Stimulated activated CD4-positive, alpha-beta T cell treated with anti-CD3 and anti-CD28 coated beads, Interleukin-2, amount 100 ng/mL, for 24 hours (primary cell): Measurements from ENCODE around the gene CGREF1.
"Not testable (repeated sequence)": the region's sequence is repeated elsewhere in the genome, so short reads cannot be mapped to it uniquely, and the experiment has no call there.

ENCODE experiments used
- DNase-seq, 2 donors: peaks; one replicate each; pipeline ENCODE4 v3.0.0-alpha.2; 2020

The CGREF1 gene

DNA sequence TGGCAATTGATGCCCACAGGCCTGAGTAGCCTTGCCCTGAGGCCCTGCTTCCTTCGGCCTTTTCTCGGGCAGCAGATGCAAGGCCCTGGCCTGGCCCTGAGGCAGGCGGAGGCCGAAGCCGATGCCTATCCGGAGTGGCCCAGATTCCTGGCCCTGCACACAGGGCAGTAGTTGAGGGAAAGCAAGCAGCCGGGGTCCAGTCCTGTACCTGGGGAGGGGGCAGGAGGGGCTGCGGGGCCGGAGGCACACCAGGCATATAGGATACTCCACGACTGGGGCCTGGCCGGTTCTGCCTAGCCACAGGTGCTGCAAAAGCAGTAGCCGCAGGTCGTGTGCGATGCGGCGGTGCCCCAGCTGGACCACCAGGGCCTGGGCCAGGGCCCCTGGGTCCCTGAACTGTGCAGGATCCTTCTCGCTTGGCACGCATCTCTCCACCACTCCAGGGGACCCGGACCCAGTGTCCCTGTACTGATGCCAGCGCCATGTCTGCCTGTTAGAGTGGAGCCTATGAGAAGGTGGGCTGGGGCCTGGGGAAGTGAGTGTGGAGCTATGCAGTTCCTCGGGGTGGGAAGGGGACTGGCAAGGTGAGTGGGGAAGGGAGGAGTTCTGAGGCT lies 18.5 kb upstream of the CGREF1 start:
- no peak for DNase-seq

GRCh38 chr2:27136751-27137150 lies 17.8 kb upstream of the CGREF1 start:
- DNase-seq, result no peak

DNA sequence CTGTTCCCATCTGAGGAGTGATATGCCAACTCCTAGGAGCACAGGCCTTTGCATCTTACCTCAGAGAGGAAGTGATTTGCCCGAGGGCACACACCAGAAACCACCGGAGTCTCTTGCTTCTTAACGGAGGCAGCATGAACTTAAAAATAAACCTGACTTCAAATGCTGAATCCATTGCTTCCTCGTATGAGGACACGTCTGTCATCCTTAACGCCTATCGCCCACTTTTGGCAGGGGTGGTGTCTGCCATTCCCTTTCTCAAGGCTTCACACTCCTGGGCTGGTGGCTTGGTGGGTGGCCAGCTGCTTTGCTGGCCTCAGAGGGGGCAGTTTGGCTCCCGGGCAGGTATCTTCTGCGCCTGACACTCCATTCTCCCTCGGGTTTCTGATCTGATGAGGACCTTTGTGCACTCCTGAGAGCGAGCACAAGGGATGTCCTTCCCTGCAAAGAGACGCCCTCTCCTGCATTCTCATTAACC lies 16.6 kb upstream of the CGREF1 start:
- no peak for DNase-seq

DNA sequence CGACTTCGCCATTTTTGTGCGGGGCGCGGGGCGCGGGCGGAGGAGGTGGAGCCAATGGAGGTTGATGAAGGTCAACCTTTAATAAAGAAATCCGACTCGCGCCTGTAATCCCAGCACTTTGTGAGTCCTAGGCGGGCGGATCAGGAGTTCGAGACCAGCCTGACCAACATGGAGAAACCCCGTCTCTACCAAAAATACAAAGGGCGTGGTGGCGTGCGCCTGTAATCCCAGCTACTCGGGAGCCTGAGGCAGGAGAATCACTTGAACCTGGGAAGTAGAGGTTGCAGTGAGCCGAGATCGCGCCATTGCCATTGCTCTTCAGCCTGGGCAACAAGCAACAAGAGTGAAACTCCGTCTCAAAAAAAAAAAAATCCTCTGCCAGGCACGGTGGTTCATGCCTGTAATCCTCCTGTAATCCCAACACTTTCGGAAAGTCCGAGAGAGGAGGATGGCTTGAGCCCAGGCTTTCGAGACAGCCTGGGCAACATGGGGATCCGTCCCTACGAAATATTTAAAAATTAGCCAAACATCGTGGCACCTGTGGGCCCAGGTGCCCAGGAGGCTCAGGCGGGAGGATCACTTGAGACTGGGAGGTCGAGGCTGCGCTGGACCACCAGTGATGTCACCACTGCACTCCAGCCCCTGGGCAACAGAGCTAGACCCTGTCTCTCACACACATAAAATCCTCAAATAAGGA lies 16.0 kb upstream of the CGREF1 start:
- no peak for DNase-seq

DNA sequence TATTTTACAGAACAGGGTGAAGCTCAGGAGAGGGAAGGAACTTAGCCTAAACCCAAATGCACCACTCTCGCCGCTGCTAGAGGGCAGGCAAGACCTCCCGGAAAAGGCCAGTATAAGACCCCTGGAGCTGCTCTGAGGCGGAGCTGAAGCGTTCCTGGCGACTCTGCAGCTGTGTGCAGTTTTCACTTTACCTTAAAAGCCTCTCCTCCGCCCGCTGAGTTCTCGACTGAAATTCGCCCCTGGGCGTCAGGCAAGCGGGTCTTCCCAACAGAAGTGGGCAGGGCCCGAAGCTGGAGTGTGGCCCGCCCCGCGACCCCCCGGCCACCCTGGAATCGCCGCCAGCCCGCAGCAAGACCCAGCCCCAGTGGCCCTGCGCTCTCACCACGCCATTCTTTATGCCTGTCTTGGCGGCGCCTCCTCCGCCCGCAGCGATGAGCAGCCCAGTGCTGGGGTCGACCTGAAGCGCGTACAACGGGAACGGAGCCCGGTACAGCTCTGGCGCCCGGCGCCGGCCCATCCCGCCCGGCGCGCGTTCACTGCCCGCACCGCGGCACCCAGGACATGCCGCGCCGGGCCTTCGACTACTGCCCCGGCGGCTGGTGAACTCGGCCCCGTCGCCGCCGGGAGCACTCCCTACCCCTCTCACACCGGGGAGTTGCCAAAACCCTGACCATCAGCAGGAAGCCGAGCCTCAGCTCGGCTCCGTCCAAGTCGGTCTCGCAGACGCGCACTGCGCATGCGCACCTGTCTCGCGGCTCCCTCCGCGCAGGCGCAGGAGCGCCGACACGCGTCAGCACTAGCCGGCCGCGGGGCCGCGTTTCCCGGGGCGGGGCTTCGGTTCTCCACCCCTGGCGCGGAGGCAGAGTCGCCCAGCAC lies 15.2 kb upstream of the CGREF1 start, which contains the start of gene PREB:
PREB (minus strand) TSS at position 732 of the 876 bp plus-strand sequence; CDS start at position 517, 215 bp downstream.
- peak; percentile 99 for DNase-seq

GRCh38 chr2:27133195-27133875 lies 14.4 kb upstream of the CGREF1 start:
- peak; percentile 31 to 48 for DNase-seq

DNA sequence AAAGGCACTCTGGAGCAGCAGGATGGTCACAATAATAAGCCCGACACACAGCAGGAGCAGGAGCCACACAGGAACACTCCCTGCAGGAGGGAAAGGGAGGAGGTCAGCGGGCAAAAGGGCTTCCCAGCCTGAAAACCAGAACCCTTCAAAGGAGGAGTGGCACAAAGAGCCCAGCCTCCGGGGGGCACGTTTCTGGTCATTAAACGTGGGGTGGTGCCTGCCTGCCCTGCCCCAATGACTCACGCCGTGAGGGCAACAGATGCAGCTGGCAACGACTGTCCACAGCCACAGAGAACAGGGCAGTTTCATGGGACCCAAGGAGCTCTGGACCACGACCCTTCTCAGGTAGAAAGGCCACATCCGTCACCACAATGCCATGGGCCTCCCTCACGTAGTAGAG lies 12.5 kb upstream of the CGREF1 start:
- DNase-seq, result no peak

DNA sequence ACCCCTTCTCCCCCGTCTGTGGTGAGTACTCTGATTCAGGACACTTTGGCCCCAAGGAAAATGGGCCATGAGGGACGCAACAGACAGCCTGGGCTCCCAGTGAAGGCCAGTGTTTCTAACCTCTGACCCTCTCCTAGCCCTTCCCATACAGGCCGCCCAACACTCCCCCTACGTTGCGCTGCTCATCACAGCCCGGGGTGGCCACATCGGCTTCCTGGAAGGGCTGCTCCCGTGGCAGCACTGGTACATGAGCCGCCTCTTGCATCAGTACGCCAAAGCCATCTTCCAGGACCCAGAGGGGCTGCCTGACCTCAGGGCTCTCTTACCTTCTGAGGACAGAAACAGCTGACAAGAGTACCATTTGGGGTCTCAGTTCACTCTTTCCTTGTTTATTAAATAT lies 11.5 kb upstream of the CGREF1 start:
- no peak for DNase-seq

- no peak for DNase-seq
These were observed 10.0 kb upstream of the CGREF1 start for GRCh38 chr2:27128668-27129571.

DNA sequence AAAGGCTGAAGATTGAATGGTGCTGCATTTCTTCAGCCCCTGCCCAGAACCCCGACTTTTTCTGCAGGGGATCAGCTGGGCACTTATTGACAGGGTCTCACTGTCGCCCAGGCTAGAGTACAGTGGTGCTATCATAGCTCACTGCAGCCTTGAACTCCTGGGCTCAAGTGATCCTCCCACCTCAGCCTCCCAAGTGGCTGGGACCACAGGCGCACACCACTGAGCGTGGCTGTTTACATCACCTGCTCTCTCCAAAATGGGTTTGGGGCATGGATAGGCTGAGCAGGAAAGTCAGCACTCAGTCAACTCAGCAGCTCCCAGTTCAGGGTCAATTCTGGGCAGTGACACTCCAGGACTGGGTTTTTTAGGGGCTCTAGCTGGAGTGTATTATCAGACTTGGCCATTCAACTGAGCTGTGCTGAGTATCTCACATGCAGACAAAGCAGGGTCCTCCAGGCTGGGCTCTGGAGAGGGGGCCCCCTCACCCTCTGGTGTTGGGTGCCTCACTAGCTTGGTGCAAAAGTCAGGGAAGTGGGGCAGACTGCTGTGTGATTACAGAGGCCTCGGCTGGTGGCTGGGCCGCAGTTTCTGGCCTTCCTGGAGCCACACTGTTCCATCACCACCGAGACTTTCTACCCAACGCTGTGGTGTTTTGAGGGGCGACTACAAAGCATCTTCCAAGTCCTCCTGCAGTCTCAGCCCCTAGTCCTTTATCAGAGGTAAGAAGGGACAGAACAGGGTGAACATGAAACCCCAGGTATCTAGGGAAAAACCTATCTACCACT lies 9.1 kb upstream of the CGREF1 start:
- DNase-seq, result no peak

- DNase-seq, result no peak
These were observed 7.4 kb upstream of the CGREF1 start for GRCh38 chr2:27126252-27126710.

DNA sequence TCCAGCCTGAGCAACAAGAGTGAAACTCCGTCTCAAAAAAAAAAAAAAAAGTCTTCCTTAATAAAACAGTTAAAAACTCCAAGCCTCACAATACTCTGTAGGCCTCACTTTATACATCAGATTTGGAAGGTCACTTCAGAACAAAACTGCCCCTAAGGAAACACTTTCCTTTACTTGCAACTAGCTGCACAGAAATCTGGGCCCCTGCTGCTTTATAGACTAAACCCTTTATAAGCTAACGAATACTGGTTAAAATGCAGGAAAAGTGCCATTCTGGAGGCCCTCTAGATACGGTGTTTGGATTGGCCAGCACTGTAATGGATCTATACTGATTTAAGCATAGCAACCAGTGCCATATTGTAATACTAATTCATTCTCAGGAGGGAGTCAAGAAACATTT lies 6.2 kb upstream of the CGREF1 start:
- no peak for DNase-seq

DNA sequence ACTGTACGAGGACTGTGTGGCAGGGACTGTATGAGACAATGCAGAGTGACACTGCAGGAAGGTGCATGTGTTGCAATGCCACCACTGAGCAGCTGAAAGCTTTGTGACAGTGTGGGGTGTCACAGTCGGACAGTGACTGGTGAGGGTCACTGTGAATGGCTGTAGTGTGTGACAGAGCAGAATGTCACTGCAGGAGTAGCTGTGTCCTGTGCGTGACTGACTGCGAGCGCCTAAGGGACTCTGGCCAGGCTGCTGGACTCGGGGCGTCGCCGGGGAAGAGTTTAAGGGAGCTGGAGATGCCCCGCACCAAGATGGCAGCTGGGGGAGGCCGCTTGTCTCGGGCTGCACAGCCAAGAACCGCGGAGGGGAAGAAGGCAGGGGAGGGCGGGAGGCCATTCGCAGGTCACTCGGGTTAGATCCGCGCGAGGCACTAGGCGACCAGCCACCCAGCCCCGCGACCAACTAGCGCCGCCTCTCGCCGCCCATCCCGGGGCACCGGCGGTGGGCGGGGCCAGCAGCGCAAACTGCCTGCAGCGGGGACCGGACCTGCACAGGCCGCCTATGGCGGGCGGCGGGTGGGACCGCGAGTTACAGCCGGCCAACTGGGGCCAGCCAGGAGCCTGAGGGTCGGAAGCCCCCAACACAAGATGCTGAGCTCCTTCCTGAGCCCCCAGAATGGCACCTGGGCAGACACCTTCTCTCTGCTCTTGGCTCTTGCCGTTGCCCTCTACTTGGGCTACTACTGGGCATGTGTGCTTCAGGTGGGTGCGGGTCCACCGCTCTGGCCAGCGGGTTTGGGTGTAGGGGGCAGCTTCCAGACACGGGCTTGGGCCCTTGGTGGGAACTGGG lies 4.6 kb upstream of the CGREF1 start, which contains the start of gene ABHD1:
ABHD1 (plus strand) TSS at position 514 of the 849 bp plus-strand sequence; CDS start at position 648, 134 bp downstream.
- peak; percentile 68 to 73 for DNase-seq

DNA sequence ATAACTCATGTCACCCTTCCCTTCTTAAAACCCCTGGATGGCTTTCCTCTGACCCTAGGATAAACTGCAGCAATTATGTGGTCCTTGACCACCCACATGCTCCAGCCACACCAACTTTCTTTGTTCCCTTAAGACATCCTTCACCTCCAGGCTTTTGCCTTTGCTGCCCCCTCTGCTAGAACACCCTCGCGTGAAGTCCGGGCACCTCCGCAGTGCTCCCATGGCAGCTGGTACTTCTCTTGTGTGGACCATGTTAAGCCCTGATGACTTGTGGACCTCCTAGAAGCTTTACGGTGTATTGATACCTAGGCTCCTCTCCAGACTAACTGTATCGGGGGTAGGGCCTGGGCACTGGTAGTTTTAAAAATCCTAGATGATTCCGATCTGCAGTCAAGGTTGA lies 3.9 kb upstream of the CGREF1 start:
- DNase-seq, result no peak

GRCh38 chr2:27121906-27122305 lies 3.0 kb upstream of the CGREF1 start:
- DNase-seq, result no peak

- not testable (repeated sequence) for DNase-seq
These were observed 372 bp upstream of the CGREF1 start for GRCh38 chr2:27119330-27119670.

- no peak for DNase-seq
These were observed 868 bp downstream of the CGREF1 start for GRCh38 chr2:27117995-27118524.

GRCh38 chr2:27115519-27115918 lies 3.4 kb downstream of the CGREF1 start:
- no peak for DNase-seq

DNA sequence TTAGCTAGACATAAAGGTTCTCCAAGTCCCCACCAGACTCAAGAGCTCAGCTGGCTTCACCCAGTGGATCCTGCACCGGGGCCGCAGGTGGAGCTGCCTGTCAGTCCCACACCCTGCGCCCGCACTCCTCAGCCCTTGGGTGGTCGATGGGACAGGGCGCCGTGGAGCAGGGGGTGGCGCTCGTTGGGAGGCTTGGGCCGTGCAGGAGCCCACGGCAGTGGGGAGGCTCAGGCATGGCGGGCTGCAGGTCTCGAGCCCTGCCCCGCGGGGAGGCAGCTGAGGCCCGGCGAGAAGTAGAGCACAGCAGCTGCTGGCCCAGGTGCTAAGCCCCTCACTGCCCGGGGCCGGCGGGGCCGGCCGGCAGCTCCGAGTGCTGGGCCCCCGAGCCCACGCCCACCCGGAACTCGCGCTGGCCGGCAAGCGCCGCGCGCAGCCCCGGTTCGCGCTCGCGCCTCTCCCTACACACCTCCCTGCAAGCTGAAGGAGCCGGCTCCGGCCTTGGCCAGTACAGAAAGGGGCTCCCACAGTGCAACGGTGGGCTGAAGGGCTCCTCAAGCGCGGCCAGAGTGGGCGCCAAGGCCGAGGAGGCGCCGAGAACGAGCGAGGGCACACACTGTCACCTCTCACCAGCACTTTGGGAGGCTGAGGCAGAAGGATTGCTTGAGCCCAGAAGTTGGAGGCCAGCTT lies 7.4 kb downstream of the CGREF1 start:
- DNase-seq, result not testable (repeated sequence)
